Vagina (tissue), 2 donors: Measurements from ENCODE around the gene ATP2C2.

Source experiments
- POLR2A ChIP-seq, 2 donors: fragments of 450-650 bp; IDR thresholded peaks; one replicate each; pipeline ENCODE4 v1.6.1; 2017; ENCODE audit warnings: antibody characterized with exemption in 2 of 2, mild to moderate bottlenecking in 2 of 2, moderate library complexity in 2 of 2
- POLR2AphosphoS5 ChIP-seq, 2 donors: sonication (generic); formaldehyde crosslinking; IDR thresholded peaks; one replicate each; pipeline ENCODE4 v1.9.0; 2017; ENCODE audit warnings: antibody characterized with exemption in 2 of 2, mild to moderate bottlenecking in 2 of 2, low read depth in 1 of 2; ENCODE audit not compliant: insufficient read depth in 1 of 2
- TF ChIP-seq, protein P1 (sequence below), 3 experiments: fragments of 450-650 bp in 2 of 3; fragments of 200-600 bp in 1 of 3; sonication (generic) in 1 of 3; IDR thresholded peaks; one replicate each; pipeline ENCODE4 v1.5.1; 2017 to 2019; ENCODE audit warnings: antibody characterized with exemption in 3 of 3, mild to moderate bottlenecking in 2 of 3, moderate library complexity in 2 of 3

DNA sequence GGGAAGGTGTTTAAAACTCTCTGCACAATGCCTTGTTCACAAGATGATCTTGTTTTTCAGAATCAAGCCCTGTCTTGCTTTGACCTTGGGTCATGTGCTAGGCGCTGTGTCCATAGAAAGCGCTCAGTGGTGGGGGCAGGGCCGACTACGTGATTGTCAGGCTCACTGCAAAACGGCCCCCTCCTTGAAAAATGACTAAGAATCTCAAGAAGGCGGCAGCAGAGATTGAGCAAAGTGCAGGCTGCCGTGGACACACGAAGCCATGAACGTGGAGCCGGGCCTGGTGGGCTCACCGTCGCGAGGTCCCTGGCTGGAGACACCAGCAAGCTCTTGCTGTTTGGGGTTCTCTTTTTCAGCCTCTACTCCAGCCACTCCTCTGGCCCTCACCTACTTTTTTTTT is 10.2 kb downstream of the ATP2C2 start:
- TF ChIP-seq, protein P1, sequence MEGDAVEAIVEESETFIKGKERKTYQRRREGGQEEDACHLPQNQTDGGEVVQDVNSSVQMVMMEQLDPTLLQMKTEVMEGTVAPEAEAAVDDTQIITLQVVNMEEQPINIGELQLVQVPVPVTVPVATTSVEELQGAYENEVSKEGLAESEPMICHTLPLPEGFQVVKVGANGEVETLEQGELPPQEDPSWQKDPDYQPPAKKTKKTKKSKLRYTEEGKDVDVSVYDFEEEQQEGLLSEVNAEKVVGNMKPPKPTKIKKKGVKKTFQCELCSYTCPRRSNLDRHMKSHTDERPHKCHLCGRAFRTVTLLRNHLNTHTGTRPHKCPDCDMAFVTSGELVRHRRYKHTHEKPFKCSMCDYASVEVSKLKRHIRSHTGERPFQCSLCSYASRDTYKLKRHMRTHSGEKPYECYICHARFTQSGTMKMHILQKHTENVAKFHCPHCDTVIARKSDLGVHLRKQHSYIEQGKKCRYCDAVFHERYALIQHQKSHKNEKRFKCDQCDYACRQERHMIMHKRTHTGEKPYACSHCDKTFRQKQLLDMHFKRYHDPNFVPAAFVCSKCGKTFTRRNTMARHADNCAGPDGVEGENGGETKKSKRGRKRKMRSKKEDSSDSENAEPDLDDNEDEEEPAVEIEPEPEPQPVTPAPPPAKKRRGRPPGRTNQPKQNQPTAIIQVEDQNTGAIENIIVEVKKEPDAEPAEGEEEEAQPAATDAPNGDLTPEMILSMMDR (IDR thresholded peaks at IDR 0.05), result no peak
- no peak for TF ChIP-seq POLR2A (IDR thresholded peaks at IDR 0.05)
- no peak for TF ChIP-seq POLR2AphosphoS5 (IDR thresholded peaks at IDR 0.05; ENCODE audit: insufficient read depth in 1 of 2, low read depth in 1 of 2)
